ENCODE data around the gene S100A10.

S100A10 gene

DNA sequence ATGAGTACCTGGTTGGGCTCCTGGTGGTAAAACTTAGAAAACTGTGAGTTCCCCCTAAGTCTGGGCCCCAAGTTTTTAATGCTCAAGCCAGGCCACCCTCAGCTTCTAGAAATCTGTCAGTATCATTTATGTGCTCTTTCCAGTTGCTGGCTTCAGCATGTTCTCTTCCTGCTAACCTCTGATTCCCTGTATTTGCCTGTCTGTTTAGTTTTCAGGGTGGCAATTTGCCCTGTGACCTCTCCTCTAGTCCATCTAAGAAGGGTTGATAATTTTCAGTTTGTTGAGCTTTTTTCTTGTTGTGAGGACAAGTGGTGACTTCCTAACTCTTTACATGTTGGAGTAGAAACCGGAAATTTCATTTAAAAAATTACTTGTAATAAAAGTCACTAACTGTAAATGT lies 16.0 kb upstream of the S100A10 start:
- DNase-seq = no peak

DNA sequence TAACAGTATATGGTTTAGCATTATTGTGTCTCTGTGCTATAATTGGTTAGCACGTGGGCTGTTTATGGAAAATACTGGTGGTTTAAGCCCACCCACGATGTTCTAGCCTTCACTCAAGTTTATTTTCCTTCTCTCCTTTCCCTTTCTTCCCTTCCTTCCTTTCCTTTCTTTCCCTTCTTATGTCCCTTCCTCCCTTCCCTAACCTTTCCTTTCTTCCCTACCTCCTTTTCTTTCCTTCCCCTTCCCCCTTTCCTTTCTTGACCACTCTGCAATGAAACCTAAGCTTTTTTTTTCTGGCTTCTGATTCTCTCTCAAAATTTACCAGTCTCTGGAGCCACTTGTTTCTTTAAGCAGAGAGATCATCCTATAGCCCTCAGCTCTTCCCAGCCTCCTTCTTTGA lies 13.4 kb upstream of the S100A10 start:
- DNase-seq = no peak

DNA sequence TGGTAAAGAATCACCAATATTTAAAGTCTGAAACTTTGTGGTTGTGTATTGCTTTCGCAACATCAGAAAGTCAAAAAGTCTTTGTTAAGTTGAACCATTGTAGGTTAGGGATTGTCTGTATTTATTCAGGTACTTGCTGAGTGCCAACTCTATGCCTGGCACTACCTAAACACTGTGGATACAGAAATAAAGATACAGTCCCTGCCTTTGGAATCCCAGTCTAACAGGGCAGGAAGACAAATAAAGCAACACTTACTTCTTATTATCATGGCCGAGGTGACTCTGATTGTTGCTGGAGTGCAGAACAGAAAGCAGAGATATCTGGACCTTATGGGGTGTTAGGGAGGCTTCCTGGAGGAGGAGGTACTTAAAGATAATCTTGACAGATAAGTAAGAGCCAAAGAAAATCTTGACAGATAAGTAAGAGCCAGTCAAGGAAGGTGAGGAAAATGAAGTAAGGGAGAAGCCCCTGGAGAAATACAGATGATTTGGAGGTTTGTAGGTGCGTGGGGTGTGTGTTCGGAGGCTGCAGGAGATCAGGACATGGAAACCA lies 11.8 kb upstream of the S100A10 start:
- no peak for DNase-seq

DNA sequence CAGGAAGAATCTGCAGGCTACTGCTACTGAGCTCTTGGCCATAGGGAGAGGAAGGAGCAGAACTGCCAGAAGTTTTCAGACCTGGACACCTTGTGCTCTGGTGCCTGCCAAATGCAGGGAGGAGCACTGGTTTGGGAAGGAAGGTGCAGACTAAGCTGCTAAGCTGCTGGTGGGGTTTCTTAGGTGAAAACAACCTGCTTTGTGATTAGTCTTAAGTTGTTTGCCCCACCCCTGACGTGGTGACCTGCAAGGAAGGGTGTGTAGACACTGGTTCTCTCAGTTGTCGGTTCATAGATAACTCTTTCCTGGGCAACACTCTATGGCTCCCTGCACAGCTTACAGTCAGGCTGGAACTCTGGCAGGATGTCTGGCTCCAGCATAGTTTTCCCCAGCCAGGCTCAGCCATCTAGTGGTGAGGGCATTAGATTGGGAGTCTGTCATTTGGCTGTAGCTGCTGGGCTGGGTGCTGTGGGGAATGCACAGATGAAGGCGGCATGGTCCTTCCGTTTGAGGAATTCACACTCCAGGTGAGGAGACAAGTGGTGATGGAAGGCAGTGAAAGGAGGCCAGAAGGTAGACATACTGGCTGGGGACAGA lies 10.3 kb upstream of the S100A10 start:
- DNase-seq = no peak

DNA sequence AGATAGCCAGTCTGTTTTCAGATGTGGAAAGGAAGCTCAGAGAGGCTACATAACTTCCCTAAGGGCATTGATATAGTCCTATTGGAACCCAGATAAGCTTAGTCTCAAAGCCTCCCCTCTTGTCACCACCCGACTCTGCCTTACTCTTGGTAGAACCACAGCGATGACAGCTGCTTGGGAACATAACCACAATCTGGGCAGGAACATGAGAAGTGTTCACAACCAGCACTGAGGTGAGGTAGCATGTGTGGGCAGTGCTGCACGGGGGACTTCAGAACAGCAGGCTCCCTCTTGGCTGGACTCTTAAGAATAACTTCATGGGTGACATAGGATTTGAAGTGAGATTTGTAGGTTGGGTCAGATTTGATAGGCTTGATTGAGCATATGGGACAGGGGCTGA lies 9.3 kb upstream of the S100A10 start:
- DNase-seq = no peak

DNA sequence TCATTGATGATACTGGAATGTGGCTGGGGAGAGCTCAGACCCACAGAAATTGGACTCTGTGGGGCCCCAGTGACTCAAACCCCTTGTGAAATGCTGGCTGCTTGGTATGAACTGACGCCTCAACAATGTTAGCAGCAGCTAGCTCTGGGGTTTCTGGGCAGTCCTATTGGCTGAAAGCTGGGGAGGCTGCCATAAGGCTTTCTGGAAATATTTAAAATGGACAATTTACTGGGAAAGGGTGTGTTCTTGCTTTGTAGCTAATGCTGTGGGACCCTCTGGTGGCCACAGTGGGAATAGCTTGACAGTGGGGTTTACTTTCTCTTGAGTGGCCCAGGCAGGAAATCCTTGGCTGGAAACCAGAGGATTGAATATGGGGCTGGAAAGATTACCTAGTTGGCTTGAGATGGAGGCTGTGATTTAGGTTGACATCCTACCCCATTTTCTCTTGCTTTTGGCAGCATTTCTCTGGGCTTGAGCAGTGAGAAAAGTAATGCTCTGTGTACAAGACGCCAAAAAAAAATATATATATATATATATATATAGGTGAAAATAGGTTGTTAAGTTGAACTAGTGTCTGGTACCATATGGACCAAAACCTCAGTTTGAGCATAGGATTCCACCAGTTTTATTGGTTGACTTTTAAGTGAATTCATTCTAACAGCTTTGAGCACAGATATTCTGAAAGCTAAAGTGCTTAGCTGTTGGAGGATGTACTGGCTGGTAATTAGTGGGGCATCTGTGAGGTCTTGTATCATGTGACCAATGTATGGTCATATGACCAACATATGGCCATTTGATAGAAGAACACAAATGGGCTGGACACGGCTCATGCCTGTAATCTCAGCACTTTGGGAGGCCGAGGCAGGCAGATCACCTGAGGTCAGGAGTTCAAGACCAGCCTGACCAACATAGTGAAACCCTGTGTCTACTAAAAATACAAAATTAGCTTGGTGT lies 8.2 kb upstream of the S100A10 start:
- peak; percentile 80 for DNase-seq

DNA sequence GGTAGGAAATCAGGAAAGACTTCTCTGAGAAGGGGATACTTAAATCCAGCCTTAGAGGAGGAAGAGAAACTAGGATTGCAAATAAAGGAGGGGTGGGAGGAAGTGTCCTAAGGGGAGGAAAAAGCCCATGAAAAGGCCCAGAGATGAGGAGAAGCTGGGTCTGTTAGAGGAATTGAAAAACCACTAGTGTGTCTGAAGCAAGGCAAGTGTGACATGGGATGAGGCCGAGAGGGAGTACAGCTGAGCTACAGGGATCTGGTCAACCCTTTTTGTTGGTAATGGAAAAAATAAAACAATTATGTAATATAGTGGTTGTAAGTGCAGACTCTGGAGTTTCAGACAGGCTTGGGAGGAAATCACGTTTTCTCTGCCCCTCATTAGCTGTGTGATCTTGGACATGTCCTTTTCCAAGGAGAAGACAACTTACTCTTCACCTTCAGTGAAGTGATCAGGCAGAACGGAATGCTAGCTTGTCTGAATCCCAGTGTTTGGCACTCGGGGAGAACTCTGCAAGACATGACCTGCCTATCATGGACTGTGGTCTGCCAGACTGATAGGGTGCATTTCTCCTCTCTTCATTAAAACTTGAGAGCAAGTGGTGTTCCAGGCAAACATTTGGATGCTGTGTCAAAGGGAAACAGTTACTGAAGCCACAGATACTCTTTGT lies 7.4 kb upstream of the S100A10 start:
- no peak for DNase-seq

DNA sequence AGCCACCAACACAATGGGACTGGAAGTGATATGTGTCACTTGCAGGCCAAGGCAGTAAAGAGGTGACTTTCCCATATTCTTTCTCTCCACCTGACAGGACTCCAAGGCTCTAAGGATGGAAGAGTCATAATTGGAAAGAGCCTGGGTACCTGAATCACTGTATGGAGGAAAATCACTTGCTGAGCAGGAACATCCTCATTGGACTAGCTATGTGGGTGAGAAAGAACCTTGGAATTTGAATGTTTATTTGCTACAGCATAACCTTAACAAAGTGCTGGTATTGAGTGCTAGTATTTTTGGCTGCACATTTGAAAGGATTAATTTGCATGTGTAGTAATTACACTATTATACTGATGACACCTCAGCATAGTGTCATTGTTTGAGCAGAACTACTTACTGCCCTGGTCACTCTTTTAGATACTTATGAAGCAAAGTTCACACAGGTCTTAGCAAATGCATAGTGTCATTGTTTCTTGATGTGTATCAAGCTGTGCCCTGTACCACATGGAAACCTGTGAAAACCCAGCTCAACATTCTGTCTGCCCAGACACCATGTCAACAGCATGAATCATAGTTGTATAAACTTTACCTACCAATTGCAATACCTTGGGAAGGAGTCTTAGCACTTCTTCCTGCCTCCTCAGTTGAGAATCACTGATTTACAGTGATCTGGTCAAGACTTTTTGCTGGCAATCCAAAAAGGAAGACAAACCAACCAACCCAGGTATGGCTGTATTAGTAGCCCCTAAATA lies 5.1 kb upstream of the S100A10 start:
- DNase-seq = no peak

DNA sequence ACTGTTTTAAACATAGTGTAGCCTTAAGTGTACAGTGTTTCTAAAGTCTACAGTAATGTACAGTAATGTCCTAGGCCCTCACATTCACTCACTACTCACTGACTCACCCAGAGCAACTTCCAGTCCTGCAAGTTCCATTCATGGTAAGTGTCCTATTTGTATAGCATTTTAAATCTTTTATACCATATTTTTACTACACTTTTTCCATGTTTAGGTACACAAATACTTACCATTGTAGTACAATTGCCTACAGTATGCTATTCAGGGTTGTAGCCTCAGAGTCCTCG lies 3.6 kb upstream of the S100A10 start:
- DNase-seq = no peak

DNA sequence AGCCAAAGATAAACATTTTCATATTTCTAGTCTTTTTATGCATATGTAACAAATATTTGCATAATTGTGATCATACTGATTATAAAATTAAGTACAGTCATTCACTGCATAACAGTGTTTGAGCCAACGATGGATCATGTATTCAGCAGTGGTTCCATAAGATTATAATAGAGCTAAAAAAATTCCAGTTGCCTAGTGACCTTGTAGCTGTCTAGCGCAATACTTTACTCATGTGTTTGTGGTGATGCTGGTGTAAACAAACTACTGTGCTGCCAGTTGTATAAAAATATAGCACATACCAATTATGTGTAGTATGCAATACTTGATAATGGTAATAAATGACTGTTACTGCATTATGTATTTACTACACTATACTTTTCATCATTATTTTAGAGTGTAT lies 2.1 kb upstream of the S100A10 start:
- no peak for DNase-seq

DNA sequence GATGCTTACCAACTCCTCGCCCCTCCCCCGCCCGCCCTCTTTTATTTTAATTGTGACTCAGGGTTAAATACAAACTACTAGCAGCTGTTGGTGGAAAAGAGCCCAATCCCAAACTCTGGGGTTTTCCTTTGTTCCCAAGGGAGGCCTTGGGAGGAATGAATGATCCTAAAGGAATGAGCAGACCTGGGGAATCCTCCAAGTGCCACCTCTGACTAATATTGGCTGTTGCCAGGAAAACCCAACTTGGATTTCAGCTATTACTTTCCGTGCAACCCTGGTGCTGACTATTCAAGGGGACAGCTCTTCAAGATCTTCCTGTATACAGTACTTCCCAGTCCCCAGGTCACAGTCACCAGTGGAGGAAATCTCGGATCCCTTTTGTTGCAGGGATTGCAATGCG lies 1.3 kb upstream of the S100A10 start:
- DNase-seq = no peak

DNA sequence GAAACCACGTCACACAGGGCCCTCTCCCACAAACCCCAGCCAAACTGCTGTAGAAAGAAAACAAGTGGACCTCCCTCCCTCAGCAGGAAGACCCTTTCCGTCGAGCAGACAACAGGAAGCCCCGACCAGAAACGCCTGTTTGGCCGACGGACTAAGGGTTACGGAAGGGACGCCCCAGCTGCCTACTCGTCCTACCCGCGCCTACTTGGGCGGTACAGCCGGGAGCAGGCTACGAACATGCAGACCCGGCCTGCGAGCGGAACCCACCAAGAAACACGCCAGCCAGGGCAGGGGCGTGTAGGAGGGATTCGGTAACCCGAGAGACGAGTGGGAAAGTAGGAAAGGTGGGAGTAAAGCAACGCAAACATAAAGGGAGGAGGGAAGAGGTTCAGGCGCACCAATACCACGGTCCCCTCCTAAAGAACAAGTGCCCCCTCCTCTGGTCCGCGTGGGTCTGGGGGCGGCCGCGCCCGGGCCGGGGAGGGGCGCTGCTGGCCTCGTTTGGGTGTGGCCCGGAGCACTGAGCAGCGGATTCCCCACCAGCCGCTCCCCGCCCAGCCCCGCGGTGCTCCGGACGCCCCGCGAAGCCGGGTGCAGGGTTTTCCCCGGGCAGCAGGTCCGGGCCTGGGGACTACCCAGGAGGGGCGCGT lies 450 bp downstream of the S100A10 start:
- peak; percentile 57 for DNase-seq

DNA sequence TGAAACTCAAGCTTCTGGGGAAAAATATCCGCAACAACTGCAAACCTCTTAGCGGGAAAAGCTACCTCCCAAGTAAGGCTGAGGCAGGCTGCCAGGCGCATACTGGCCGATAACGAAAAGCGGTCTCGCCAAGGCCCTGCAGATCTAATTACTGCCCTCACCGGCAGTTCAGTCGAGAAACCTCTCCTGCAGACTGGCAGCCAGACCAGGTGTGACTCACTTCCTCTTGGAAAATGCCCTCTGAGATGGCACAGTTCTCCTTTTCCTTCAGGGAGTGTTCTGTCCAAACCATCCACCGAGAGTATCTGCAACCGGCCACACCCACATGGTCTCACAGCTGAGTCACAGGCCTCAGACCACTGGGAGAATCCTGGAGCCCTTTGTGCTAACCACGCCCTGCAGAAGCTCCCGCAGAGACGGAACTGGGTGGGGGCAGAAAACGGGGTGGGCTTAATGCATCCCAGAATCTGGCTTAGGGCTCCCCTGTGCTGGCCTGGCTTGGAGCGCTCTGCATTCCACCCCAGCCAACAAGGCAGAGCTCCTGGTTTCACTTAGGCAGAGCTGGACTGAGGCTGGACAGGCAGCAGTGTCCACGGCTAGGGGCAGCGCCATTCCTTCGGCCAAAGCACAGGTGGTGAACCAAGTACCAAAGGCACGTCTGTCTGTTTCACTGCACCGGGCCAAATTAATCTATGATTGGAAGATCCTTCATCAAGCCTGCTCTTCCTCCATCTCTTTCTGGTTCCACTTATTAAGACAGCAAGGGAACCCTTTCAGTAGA lies 1.2 kb downstream of the S100A10 start:
- peak; percentile 62 for DNase-seq

DNA sequence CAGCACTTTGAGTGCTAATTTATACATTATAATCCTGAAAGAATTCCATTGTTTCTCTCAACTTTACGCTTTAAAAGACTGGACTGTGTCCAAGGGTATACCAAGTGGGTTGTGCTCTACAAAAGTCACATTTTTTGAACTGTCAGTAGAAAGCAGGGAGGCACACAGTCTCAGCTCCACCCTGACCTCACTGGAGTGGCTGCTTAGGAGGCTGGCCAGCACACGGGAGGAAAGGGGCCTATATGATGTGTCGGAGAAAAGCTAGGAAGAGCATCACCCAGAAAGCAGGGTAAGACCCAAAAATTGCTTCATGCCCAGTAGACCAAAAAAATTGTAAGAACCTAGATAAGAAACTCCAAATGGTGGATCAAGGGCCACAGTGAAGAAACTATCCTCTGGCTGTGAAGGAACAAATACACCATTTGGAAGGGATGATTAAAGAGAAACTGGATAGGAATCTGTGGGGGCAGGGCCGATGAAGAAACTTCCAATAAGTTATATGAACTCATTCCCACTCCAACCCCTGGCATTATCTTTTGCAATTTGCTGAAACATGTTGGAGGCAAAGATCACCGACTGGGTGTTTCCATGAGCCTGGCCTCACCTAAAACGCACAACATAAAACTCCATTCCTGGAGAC lies 1.9 kb downstream of the S100A10 start:
- DNase-seq = no peak

DNA sequence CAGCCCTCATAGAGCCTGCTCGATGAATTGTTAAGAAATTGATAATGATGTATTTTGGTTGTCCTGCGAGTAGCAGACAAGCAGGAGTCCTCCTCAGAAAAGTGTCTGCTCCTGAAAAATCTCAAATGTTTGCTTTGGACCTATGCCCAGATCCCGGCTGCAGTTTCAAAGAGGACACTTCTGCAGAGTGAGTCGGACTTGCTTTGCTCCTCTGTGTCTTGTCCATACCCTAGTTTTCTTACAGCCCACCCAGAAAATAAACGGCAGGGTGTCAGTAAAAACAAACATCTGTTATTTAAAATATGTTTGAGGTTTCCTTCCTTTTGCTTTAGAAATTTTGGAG lies 2.8 kb downstream of the S100A10 start:
- DNase-seq = no peak

DNA sequence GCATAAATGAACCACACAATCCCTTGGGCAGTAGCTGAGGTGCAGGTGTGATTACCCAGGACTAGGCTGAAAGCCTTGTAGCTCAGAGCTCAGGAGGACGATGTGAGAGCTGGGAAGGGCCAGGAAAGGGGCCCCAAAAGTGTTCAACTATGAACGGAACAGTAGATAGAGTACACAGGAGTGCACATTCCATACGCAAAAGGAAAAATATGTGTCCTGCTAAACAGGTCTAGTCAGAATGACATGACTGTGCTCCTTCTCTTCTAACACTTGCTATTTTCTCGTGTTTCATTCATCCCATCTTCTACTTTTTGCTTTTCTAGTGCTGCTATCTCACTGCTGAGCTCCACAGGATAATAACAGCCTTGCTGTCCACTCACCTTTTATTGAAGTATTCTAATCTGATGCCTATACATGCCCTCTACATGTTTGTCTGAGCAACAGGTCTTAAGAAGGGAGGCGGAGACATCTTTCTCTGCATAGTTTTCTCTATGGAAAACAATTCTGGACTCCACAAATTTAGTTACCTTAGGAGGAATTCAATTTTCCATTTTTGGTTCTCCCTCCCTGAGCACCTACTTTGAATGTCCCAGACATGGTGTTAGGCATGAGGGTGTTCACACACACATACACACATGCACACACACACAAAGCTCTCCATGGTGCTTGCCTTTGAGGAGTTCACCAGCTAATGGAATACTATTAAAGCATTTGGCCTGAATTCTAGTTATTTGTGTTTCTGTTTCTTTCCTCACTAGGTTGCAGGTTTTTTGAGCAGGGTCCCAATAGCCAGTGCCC lies 3.4 kb downstream of the S100A10 start:
- DNase-seq = no peak

DNA sequence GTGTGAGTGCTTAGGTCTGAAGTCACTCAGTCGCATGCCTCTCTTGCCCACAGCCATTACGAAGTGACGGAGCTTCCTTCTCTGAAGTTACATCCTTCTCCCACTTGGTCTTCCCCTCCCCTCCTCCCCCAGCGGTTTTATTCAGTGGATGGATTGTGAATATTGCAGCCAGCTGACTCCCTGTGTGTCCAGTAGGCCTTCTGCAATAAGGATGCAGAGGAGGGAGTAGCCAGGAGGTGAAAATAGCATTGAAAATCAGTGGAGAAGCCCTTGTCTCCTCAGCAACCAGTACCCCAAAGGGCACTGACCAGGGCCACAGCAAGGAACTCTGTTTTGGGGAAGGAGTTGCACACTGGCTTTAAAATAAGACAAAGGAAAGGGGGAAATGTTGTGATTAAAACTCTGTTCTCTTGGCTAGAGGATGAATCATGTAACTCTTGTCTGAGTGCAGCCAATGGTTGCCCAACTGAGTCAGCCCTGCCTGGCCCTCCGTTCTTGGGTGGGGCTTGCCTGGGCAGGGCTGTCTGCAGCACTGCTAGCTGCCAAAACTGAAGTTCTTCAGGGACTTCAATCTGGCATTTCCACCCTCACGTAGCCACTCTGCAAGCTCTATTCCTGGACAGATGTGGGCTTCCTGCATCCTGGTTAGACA lies 4.3 kb downstream of the S100A10 start:
- no peak for DNase-seq

DNA sequence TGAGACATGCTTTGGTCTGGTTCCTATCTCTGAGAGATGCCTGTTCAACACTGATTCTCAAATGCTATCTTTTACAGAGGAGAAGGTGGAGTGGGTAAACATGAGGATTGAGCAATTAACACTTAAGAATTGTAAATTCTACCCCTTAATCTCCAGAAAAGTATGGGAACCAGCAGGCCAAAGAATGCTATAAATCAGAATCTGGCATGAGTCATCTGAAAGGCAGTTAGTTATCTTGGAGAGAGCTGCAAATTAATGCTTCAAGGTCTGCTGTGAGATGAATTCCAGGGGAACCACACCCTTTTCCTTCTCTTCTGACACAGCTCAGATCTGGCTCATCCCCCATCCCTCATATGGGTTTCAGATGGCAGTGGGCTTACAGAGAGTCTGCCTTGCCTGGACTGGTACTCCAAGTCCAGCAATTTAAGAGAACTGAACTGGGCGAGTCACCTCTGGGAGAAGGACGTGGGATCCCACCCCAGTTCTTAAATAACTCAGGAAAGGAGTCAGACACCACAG lies 5.2 kb downstream of the S100A10 start:
- DNase-seq = no peak

DNA sequence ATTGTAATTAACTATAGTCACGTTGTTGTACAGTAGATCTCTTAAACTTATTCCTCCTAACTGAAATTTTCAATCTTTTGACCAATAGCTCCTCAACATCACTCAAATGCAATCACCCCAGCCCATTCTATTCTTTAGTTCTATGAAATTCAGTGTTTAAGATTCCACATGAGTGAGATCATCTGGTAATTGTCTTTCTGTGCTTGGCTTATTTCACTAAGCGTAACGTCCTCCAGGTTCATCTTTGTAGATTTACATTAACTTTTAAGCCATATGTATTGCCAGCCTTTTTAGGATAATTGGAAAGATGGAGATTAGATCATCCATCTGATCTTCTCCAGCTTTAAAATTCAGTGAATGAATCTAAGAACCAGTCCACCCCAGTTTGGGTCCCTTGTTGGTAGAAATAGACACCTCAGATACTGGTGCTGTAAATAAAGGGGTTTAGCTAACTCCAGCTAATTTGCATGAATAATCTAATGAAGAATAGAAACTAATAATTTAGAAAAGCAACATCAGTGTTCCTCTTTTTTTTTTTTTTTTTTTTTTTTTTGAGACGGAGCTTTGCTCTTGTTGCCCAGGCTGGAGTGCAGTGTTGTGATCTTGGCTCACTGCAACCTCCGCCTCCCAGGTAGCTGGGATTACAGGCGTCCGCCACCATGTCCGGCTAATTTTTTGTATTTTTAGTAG lies 7.0 kb downstream of the S100A10 start:
- DNase-seq = no peak
